ENCODE results near the gene KIAA1549.
"Not testable (repeated sequence)": the region's sequence is repeated elsewhere in the genome, so short reads cannot be mapped to it uniquely, and the experiment has no call there.

Gene KIAA1549

GRCh38 chr7:138848056-138848980 is 132.9 kb downstream of the KIAA1549 start:
- peak; percentile 19 for DNase-seq

- no peak for DNase-seq
These were observed 135.5 kb downstream of the KIAA1549 start for GRCh38 chr7:138845711-138846110.

GRCh38 chr7:138843632-138844580 is 137.3 kb downstream of the KIAA1549 start:
- DNase-seq, result no peak

- no peak for DNase-seq
These were observed 139.1 kb downstream of the KIAA1549 start for GRCh38 chr7:138842111-138842510.

- peak; percentile 91 for DNase-seq
These were observed 143.0 kb downstream of the KIAA1549 start for GRCh38 chr7:138838166-138838565.

GRCh38 chr7:138837627-138838026 is 143.6 kb downstream of the KIAA1549 start:
- DNase-seq, result peak; percentile 83

- no peak for DNase-seq
These were observed 146.1 kb downstream of the KIAA1549 start for GRCh38 chr7:138835087-138835486.

GRCh38 chr7:138834583-138834982 is 146.6 kb downstream of the KIAA1549 start:
- no peak for DNase-seq

GRCh38 chr7:138833596-138833995 is 147.6 kb downstream of the KIAA1549 start:
- DNase-seq, result no peak

GRCh38 chr7:138832966-138833365 is 148.2 kb downstream of the KIAA1549 start:
- no peak for DNase-seq

GRCh38 chr7:138829335-138829734 is 151.9 kb downstream of the KIAA1549 start:
- DNase-seq, result no peak

GRCh38 chr7:138828302-138828701 is 152.9 kb downstream of the KIAA1549 start:
- no peak for DNase-seq

GRCh38 chr7:138825049-138825721 is 156.0 kb downstream of the KIAA1549 start:
- no peak for DNase-seq

GRCh38 chr7:138822867-138823535 is 158.2 kb downstream of the KIAA1549 start:
- DNase-seq, result no peak

- no peak for DNase-seq
These were observed 159.3 kb downstream of the KIAA1549 start for GRCh38 chr7:138821912-138822311.

GRCh38 chr7:138819625-138820024 is 161.6 kb downstream of the KIAA1549 start:
- no peak for DNase-seq

- no peak for DNase-seq
These were observed 164.5 kb downstream of the KIAA1549 start for GRCh38 chr7:138816650-138817049.

- DNase-seq, result no peak
These were observed 166.3 kb downstream of the KIAA1549 start for GRCh38 chr7:138814816-138815332.

GRCh38 chr7:138813945-138814344 is 167.2 kb downstream of the KIAA1549 start:
- DNase-seq, result no peak

GRCh38 chr7:138811327-138811726 is 169.9 kb downstream of the KIAA1549 start:
- DNase-seq, result not testable (repeated sequence)

- no peak for DNase-seq
These were observed 171.8 kb downstream of the KIAA1549 start for GRCh38 chr7:138809346-138809745.

GRCh38 chr7:138804618-138805017 is 176.6 kb downstream of the KIAA1549 start:
- no peak for DNase-seq

All from NCI-H1092 treated with DMSO at 0.1 percent for 48 hours (cell line).